ENCODE results near the gene SLC4A5.

DNA sequence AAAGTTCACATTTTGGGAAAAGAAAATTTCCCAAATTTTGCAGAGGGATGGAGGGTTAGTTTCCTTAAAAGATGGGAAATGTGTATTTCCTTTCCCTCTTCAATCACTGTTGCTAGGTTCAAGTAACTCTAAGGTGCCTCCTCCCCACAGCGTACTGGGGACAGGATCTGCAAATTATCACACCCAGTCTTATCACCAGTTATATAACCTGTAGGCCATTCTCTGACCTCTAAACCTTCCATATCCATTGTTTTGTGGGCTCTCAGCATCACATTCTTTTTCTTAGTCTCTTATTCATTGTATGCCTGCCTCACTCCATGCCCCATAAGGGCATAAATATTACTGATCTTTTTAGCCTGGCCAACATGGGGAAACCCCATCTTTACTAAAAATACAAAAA is 148.4 kb downstream of the SLC4A5 start:
- TF ChIP-seq SUZ12 (IDR thresholded peaks at IDR 0.05) (no peak), L3MBTL2 (conservative IDR thresholded peaks at IDR 0.05) (no peak), FOXM1 (IDR thresholded peaks at IDR 0.05; ENCODE audit: borderline replicate concordance) (no peak), NFRKB (IDR thresholded peaks at IDR 0.05) (no peak), SP1 (IDR thresholded peaks at IDR 0.05) (no peak), TARDBP (IDR thresholded peaks at IDR 0.05) (no peak), FOXK2 (IDR thresholded peaks at IDR 0.05) (no peak), LEF1 (IDR thresholded peaks at IDR 0.05; ENCODE audit: borderline replicate concordance) (no peak), HDGF (IDR thresholded peaks at IDR 0.05; ENCODE audit: borderline replicate concordance) (no peak), BHLHE40 (IDR thresholded peaks at IDR 0.05; ENCODE audit: borderline replicate concordance) (no peak), FOXA1 (IDR thresholded peaks at IDR 0.05) (no peak)
- TF ChIP-seq, protein P1, sequence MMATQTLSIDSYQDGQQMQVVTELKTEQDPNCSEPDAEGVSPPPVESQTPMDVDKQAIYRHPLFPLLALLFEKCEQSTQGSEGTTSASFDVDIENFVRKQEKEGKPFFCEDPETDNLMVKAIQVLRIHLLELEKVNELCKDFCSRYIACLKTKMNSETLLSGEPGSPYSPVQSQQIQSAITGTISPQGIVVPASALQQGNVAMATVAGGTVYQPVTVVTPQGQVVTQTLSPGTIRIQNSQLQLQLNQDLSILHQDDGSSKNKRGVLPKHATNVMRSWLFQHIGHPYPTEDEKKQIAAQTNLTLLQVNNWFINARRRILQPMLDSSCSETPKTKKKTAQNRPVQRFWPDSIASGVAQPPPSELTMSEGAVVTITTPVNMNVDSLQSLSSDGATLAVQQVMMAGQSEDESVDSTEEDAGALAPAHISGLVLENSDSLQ (IDR thresholded peaks at IDR 0.05) = no peak
